DND-41 (cell line): ENCODE data around the gene SRP54.
"Not testable (repeated sequence)": the region's sequence is repeated elsewhere in the genome, so short reads cannot be mapped to it uniquely, and the experiment has no call there.

Experiments used
- ATAC-seq: fragments of 200-7000 bp; cut with Tn5 transposase; 3 replicates; pipeline ENCODE4 v1.9.1; 2021; ENCODE audit warnings: low read depth; ENCODE audit not compliant: insufficient read depth
- DNase-seq: peaks from one replicate; pipeline ENCODE4 v3.0.0-alpha.2; 2020
- H2AFZ ChIP-seq: 2 replicates; pipeline ENCODE4 v1.6.0; 2012; ENCODE audit warnings: low read depth, low read length
- H3K27ac ChIP-seq: 2 replicates; pipeline ENCODE4 v1.5.1; 2012; ENCODE audit warnings: low read length, inconsistent platforms
- H3K27me3 ChIP-seq: fragments of 200-600 bp; sonication (generic); 2 replicates; pipeline ENCODE4 v1.6.0; 2012; ENCODE audit warnings: low read length, mild to moderate bottlenecking, inconsistent platforms; ENCODE audit not compliant: insufficient read depth, poor library complexity
- H3K36me3 ChIP-seq: 2 replicates; pipeline ENCODE4 v1.5.1; 2012; ENCODE audit warnings: low read length, inconsistent platforms; ENCODE audit not compliant: insufficient read depth
- H3K4me1 ChIP-seq: 2 replicates; pipeline ENCODE4 v1.5.1; 2012; ENCODE audit warnings: mild to moderate bottlenecking, low read length; ENCODE audit not compliant: insufficient read depth
- H3K4me2 ChIP-seq: 2 replicates; pipeline ENCODE4 v1.6.0; 2012; ENCODE audit warnings: mild to moderate bottlenecking, moderate library complexity, low read length, inconsistent platforms; ENCODE audit not compliant: insufficient read depth
- H3K4me3 ChIP-seq, 2 experiments: fragments of 200-600 bp in 1 of 2; shearing (Covaris generic) in 1 of 2; 2 replicates each; pipeline ENCODE4 v1.5.1; 2012 to 2016; ENCODE audit warnings: inconsistent platforms in 2 of 2, low read length in 2 of 2, mild to moderate bottlenecking in 2 of 2, low read depth in 1 of 2, moderate library complexity in 1 of 2
- H3K79me2 ChIP-seq: 2 replicates; pipeline ENCODE4 v1.6.0; 2012; ENCODE audit warnings: low read length, inconsistent platforms; ENCODE audit not compliant: insufficient read depth
- H3K9ac ChIP-seq: 2 replicates; pipeline ENCODE4 v1.6.0; 2012; ENCODE audit warnings: low read depth, mild to moderate bottlenecking, inconsistent platforms, low read length, moderate library complexity
- H3K9me3 ChIP-seq: 2 replicates; pipeline ENCODE4 v1.5.1; 2012; ENCODE audit warnings: low read length, moderate library complexity, mild to moderate bottlenecking, inconsistent platforms; ENCODE audit not compliant: insufficient read depth, severe bottlenecking
- H4K20me1 ChIP-seq: 2 replicates; pipeline ENCODE4 v1.6.0; 2012; ENCODE audit warnings: low read length; ENCODE audit not compliant: insufficient read depth
- CTCF ChIP-seq: IDR thresholded peaks from 2 replicates; pipeline ENCODE4 v1.5.1; 2012; ENCODE audit warnings: borderline replicate concordance, low read length, moderate library complexity, mild to moderate bottlenecking; ENCODE audit not compliant: poor library complexity, severe bottlenecking; ENCODE audit errors: extremely low read depth
- EZH2 ChIP-seq: IDR thresholded peaks from 3 replicates; pipeline ENCODE4 v1.6.1; 2012; ENCODE audit warnings: borderline replicate concordance, low read depth, mild to moderate bottlenecking, moderate library complexity, low read length, inconsistent platforms; ENCODE audit not compliant: severe bottlenecking

Gene SRP54

DNA sequence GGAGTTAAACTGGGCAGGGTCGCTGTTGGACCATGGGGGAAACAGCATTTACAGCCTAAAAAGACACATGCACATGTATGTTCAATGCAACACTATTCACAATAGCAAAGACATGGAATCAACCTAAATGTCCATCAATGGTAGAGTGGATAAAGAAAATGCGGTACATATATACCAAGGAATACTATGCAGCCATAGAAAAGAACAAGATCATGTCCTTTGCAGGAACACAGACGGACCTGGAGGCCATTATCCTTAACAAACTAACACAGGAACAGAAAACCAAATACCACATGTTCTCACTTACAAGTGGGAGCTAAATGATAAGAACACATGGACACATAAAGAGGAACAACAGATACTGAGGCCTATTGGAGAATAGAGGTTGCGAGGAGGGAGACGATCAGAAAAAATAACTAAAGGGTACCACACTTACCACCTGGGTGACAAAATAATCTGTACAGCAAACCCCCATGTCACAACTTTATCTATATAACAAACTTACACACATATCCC is 25.0 kb upstream of the SRP54 start:
- Histone ChIP-seq H3K9me3 (no peaks in the 10 kb centered on the region), H3K4me3 (no peak overlapping the region), H3K4me2 (no peak overlapping the region), H3K79me2 (no peaks in the 10 kb centered on the region), H3K27me3 (no peaks in the 10 kb centered on the region), H3K36me3 (peaks cover 8% of the 10 kb centered on the region; the same call in 1 of the 2 replicates), H2AFZ (no peak overlapping the region), H4K20me1 (no peaks in the 10 kb centered on the region), H3K9ac (no peak overlapping the region), H3K27ac (no peak overlapping the region), H3K4me1 (no peaks in the 10 kb centered on the region)
- ATAC-seq = no peak
- no peak for TF ChIP-seq EZH2
- no peak for DNase-seq

GRCh38 chr14:34962106-34962505 is 20.7 kb upstream of the SRP54 start:
- H3K36me3 ChIP-seq, H3K79me2 ChIP-seq, ATAC-seq, H2AFZ ChIP-seq, H3K4me1 ChIP-seq, H3K9me3 ChIP-seq, DNase-seq, H3K4me3 ChIP-seq, H3K27ac ChIP-seq, H3K27me3 ChIP-seq, H4K20me1 ChIP-seq, H3K4me2 ChIP-seq, H3K9ac ChIP-seq: not testable (repeated sequence)

DNA sequence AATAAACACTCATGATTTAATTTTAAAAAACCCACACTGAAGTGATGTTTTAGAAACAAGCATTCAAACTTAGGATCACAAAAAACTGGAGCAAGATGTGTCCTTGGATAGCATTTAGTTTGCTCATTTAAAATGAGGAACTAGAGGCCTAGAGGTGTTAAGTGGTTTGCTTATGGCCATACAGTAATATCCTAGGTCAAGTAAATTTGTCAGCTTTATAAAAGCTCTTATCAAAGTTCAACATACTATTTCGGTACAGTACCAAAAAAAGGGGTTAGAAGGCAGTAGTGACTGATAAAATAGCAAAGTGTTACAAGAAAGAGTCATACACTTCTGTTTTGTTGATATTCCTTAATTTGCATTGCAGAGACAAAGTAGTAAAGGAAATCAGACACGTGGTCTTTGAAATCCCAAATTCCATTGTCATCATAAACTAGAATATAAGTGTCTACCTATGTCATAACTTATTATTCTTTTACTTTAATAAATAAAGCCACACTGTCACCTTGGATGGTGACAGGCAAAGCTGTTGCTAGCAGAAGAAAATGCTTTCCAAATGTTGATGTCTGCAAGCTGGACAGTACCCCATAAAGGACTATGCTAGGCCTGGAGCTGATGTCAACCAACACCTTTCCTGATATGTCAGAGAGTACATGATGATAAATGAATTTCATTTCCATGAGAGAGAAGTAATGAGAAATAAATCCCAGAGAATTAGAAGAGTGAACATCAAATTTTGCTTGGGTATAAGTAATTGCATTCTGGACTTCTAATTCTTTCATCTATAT is 17.6 kb upstream of the SRP54 start:
- Histone ChIP-seq H3K79me2 (no peaks in the 10 kb centered on the region), H3K27ac (no peak overlapping the region), H3K9ac (no peak overlapping the region), H3K27me3 (no peaks in the 10 kb centered on the region), H3K4me1 (no peaks in the 10 kb centered on the region), H3K4me2 (no peak overlapping the region), H3K9me3 (no peaks in the 10 kb centered on the region), H2AFZ (no peak overlapping the region), H3K36me3 (peaks cover 6% of the 10 kb centered on the region; the same call in 1 of the 2 replicates), H4K20me1 (no peaks in the 10 kb centered on the region), H3K4me3 (no peak overlapping the region)
- DNase-seq = no peak
- ATAC-seq = no peak
- no peak for TF ChIP-seq EZH2
- no peak for TF ChIP-seq CTCF

GRCh38 chr14:34965912-34966311 is 16.9 kb upstream of the SRP54 start:
- no peak for TF ChIP-seq EZH2
- TF ChIP-seq CTCF = no peak
- no peaks in the 10 kb centered on the region for H3K9me3 ChIP-seq
- no peaks in the 10 kb centered on the region for H3K4me1 ChIP-seq
- H3K4me3 ChIP-seq = no peak overlapping the region
- no peaks in the 10 kb centered on the region for H3K27me3 ChIP-seq
- peaks cover 6% of the 10 kb centered on the region; the same call in 1 of the 2 replicates for H3K36me3 ChIP-seq
- H3K79me2 ChIP-seq = no peaks in the 10 kb centered on the region
- H2AFZ ChIP-seq = no peak overlapping the region
- no peak for DNase-seq
- H4K20me1 ChIP-seq = no peaks in the 10 kb centered on the region
- H3K4me2 ChIP-seq = no peak overlapping the region
- no peak for ATAC-seq
- H3K27ac ChIP-seq = no peak overlapping the region
- H3K9ac ChIP-seq = no peak overlapping the region
